Activated CD4-positive, alpha-beta T cell treated with anti-CD3 and anti-CD28 coated beads, Interleukin-2, amount 10 ng/mL, durations not matched to agents 7 days and 5 days (primary cell): Measurements from ENCODE around the gene PPP1CA. TPM values are rescaled to one million over a fixed set of nuclear protein-coding genes. Genes with fewer than 3 reads are reported as not detected.

ENCODE experiments used
- CTCF ChIA-PET: fragments of 350-600 bp; sonication (Branson Sonifier 250); formaldehyde crosslinking; loops from one replicate; lab custom pipeline; 2021; ENCODE audit warnings: antibody characterized with exemption; lab: Charles Lee
- POLR2A ChIA-PET: fragments of 350-600 bp; sonication (Branson Sonifier 250); formaldehyde crosslinking; loops from one replicate; lab custom pipeline; 2021; ENCODE audit warnings: antibody characterized with exemption; lab: Charles Lee
- DNase-seq: peaks from one replicate; pipeline ENCODE4 v3.0.0-alpha.2; 2020
- H3K27ac Mint-ChIP-seq: one replicate; pipeline ENCODE4 v1.8.0; 2021; ENCODE audit warnings: mild to moderate bottlenecking, moderate library complexity, mixed read lengths
- H3K27me3 Mint-ChIP-seq: one replicate; pipeline ENCODE4 v1.8.0; 2021; ENCODE audit warnings: mixed read lengths
- H3K36me3 Mint-ChIP-seq: one replicate; pipeline ENCODE4 v1.8.0; 2021; ENCODE audit warnings: low read depth, mixed read lengths
- H3K4me1 Mint-ChIP-seq: one replicate; pipeline ENCODE4 v1.8.0; 2021; ENCODE audit warnings: mixed read lengths
- H3K4me3 Mint-ChIP-seq: one replicate; pipeline ENCODE4 v1.8.0; 2021; ENCODE audit warnings: mild to moderate bottlenecking, moderate library complexity, mixed read lengths
- H3K9me3 Mint-ChIP-seq: one replicate; pipeline ENCODE4 v1.8.0; 2021; ENCODE audit warnings: mixed read lengths
- total RNA-seq, 2 experiments: library from RNA; stranded (reverse); gene quantifications; one replicate each; pipeline ENCODE4 v1.2.3, GENCODE V29; 2021

Gene PPP1CA
- total RNA-seq, 2 experiments from 2014 or later, result 301 to 331 TPM

DNA sequence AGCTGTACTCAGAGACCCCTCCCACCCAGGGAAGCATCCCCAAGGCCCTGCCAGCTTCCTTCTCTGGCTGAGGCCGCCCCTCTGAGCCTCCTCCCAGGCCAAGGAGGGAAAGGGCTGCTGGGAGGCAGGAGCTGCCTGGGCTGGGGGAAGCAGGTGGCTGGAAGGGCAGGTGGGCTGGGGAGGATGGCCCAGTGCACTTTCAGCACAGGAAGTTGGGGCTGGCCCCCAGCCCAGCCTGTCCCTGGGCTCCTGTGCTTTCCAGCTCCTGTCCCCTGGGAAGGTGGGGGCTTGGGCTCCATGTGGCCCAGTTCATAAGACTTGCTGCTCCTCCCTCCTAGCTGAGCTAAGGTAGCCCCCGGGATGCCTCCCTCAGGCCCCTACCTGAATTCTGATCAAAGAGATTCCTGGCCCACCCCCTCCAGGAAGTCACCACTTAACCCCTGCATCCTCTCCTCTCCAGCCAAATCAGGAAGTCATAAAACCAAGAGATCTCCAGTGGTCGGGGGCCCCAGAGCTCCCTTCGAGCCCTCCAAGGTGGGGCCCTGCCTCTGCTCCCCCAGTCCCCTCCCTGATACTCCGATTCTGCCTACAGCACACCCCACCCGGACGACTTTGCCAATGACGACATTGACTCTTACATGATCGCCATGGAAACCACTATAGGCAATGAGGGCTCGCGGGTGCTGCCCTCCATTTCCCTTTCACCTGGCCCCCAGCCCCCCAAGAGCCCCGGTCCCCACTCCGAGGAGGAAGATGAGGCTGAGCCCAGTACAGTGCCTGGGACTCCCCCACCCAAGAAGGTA is 4.9 kb downstream of the PPP1CA start:
- Mint-ChIP-seq H3K36me3 (peaks cover 52% of the 10 kb centered on the region), H3K4me3 (peak overlapping the region; percentile 24), H3K27me3 (no peaks in the 10 kb centered on the region), H3K27ac (peak overlapping the region; percentile 71), H3K4me1 (peaks cover 51% of the 10 kb centered on the region), H3K9me3 (no peaks in the 10 kb centered on the region)
- CTCF ChIA-PET, result interaction anchor here (0.8 to 38.4 kb wide), 5 partner anchors 8 to 79 kb away, joined by 3 to 841 read pairs (median 6); partner anchors contain the start of genes CLCF1 and POLD4
- POLR2A ChIA-PET, result interaction anchor here (0.6 to 0.7 kb wide), 2 partner anchors 44 to 532 kb away, joined by 3 to 5 read pairs; partner anchors contain the start of gene POLD4
- DNase-seq, result no peak

- ChIA-PET CTCF (interaction anchor here (0.8 to 38.4 kb wide), 4 partner anchors 9 to 79 kb away, joined by 3 to 841 read pairs (median 6); partner anchors contain the start of genes CLCF1 and POLD4), POLR2A (interaction anchor here (0.6 to 0.7 kb wide), 2 partner anchors 43 to 531 kb away, joined by 3 to 5 read pairs; partner anchors contain the start of gene POLD4)
- peaks cover 53% of the 10 kb centered on the region for H3K4me1 Mint-ChIP-seq
- H3K27ac Mint-ChIP-seq, result peak overlapping the region; percentile 71
- peak overlapping the region; percentile 10 for H3K4me3 Mint-ChIP-seq
- H3K9me3 Mint-ChIP-seq, result no peaks in the 10 kb centered on the region
- H3K36me3 Mint-ChIP-seq, result peaks cover 52% of the 10 kb centered on the region
- H3K27me3 Mint-ChIP-seq, result no peaks in the 10 kb centered on the region
- no peak for DNase-seq
These were observed 5.4 kb downstream of the PPP1CA start for GRCh38 chr11:67396259-67396581.

DNA sequence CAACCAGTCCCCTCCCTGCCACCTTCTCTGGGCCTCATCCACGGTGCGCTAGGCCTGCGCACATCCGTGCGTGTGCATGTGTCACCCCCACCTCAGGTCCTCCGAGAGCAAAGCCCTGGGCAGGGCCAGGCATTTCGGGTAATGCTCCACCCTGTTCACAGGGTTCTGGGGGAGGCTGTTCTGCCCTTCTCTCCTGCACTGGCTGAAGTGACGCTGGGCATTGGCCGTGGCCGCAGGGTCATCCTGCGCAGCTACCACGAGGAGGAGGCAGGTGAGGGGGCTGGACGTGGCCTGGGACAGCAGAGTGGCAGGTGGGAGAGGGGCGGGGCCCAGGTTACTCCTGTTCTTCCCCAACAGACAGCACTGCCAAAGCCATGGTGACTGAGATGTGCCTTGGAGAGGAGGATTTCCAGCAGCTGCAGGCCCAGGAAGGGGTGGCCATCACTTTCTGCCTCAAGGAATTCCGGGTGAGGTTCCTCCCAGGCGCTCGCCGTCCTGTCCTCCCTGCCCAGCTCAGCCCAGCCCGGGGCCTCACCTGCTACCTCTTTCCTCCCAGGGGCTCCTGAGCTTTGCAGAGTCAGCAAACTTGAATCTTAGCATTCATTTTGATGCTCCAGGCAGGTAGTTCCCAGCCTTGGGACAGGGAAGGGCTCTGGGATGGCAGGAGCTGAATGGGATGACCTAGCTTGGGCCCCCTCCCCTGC is 6.0 kb downstream of the PPP1CA start:
- no peak for DNase-seq
- Mint-ChIP-seq H3K9me3 (no peaks in the 10 kb centered on the region), H3K27me3 (no peaks in the 10 kb centered on the region), H3K4me3 (peak overlapping the region; percentile 10), H3K27ac (peak overlapping the region; percentile 71), H3K36me3 (peaks cover 49% of the 10 kb centered on the region), H3K4me1 (peaks cover 58% of the 10 kb centered on the region)
- POLR2A ChIA-PET, result no interaction called here
- CTCF ChIA-PET, result interaction anchor here (0.8 to 38.4 kb wide), 4 partner anchors 9 to 78 kb away, joined by 3 to 841 read pairs (median 6); partner anchors contain the start of genes CLCF1 and POLD4

- Mint-ChIP-seq H3K4me1 (peaks cover 55% of the 10 kb centered on the region), H3K36me3 (peaks cover 39% of the 10 kb centered on the region), H3K9me3 (no peaks in the 10 kb centered on the region), H3K4me3 (peak overlapping the region; percentile 91), H3K27me3 (no peaks in the 10 kb centered on the region), H3K27ac (no peak overlapping the region)
- ChIA-PET CTCF (interaction anchor here (1.1 to 38.4 kb wide), 6 partner anchors 7 to 180 kb away, joined by 3 to 841 read pairs (median 6); partner anchors contain the start of genes CLCF1, POLD4 and PPP1CA), POLR2A (no interaction called here)
- no peak for DNase-seq
These were observed 7.7 kb downstream of the PPP1CA start for GRCh38 chr11:67393990-67394389.

- H3K9me3 Mint-ChIP-seq, result no peaks in the 10 kb centered on the region
- ChIA-PET POLR2A (no interaction called here), CTCF (interaction anchor here (1.4 to 38.4 kb wide), 5 partner anchors 8 to 76 kb away, joined by 4 to 841 read pairs (median 6); partner anchors contain the start of genes CLCF1, POLD4 and PPP1CA)
- peaks cover 54% of the 10 kb centered on the region for H3K4me1 Mint-ChIP-seq
- DNase-seq, result no peak
- peak overlapping the region; percentile 91 for H3K4me3 Mint-ChIP-seq
- no peak overlapping the region for H3K27ac Mint-ChIP-seq
- peaks cover 37% of the 10 kb centered on the region for H3K36me3 Mint-ChIP-seq
- H3K27me3 Mint-ChIP-seq, result no peaks in the 10 kb centered on the region
These were observed 8.2 kb downstream of the PPP1CA start for GRCh38 chr11:67393437-67393836.

- Mint-ChIP-seq H3K36me3 (peaks cover 28% of the 10 kb centered on the region), H3K27ac (peak overlapping the region; percentile 63), H3K4me3 (peak overlapping the region; percentile 91), H3K4me1 (peaks cover 44% of the 10 kb centered on the region), H3K9me3 (no peaks in the 10 kb centered on the region), H3K27me3 (peaks cover 2% of the 10 kb centered on the region)
- ChIA-PET CTCF (interaction anchor here (0.9 to 38.4 kb wide), 10 partner anchors 9 to 115 kb away, joined by 3 to 841 read pairs (median 4); partner anchors contain the start of genes CDK2AP2, CLCF1, POLD4 and PPP1CA), POLR2A (interaction anchor here (0.5 to 1.6 kb wide), 4 partner anchors 9 to 46 kb away, joined by 3 to 6 read pairs (median 3); partner anchors contain the start of genes PPP1CA and RPS6KB2)
- no peak for DNase-seq
These were observed 9.4 kb downstream of the PPP1CA start for GRCh38 chr11:67392183-67392715.

- H3K36me3 Mint-ChIP-seq, result peaks cover 23% of the 10 kb centered on the region
- peak; percentile 94 for DNase-seq
- peak within 1 kb of the TSS; percentile 78 for H3K27ac Mint-ChIP-seq
- ChIA-PET POLR2A (interaction anchor here (0.8 to 1.6 kb wide), 3 partner anchors 10 to 47 kb away, joined by 3 to 6 read pairs (median 3); partner anchors contain the start of gene PPP1CA), CTCF (interaction anchor here (0.9 to 38.4 kb wide), 10 partner anchors 10 to 116 kb away, joined by 3 to 841 read pairs (median 4); partner anchors contain the start of genes CDK2AP2, CLCF1, POLD4 and PPP1CA)
- no peaks in the 10 kb centered on the region for H3K9me3 Mint-ChIP-seq
- H3K4me3 Mint-ChIP-seq, result peak within 1 kb of the TSS; percentile 91
- peaks cover 2% of the 10 kb centered on the region for H3K27me3 Mint-ChIP-seq
- peaks cover 38% of the 10 kb centered on the region for H3K4me1 Mint-ChIP-seq
These were observed 10.1 kb downstream of the PPP1CA start, which contains the start of gene RAD9A for GRCh38 chr11:67391304-67392182. TSS of gene RAD9A (plus strand) at chr11:67391986. CDS start at chr11:67392045, 59 bp downstream.

- H3K9me3 Mint-ChIP-seq, result no peaks in the 10 kb centered on the region
- peaks cover 2% of the 10 kb centered on the region for H3K27me3 Mint-ChIP-seq
- peaks cover 19% of the 10 kb centered on the region for H3K36me3 Mint-ChIP-seq
- H3K27ac Mint-ChIP-seq, result peak overlapping the region; percentile 78
- H3K4me1 Mint-ChIP-seq, result peaks cover 34% of the 10 kb centered on the region
- DNase-seq, result no peak
- H3K4me3 Mint-ChIP-seq, result peak overlapping the region; percentile 91
- POLR2A ChIA-PET, result no interaction called here
- CTCF ChIA-PET, result interaction anchor here (0.6 to 38.4 kb wide), 6 partner anchors 10 to 167 kb away, joined by 3 to 841 read pairs (median 18); partner anchors contain the start of genes CLCF1, POLD4 and PPP1CA
These were observed 10.7 kb downstream of the PPP1CA start for GRCh38 chr11:67390947-67391303.

DNA sequence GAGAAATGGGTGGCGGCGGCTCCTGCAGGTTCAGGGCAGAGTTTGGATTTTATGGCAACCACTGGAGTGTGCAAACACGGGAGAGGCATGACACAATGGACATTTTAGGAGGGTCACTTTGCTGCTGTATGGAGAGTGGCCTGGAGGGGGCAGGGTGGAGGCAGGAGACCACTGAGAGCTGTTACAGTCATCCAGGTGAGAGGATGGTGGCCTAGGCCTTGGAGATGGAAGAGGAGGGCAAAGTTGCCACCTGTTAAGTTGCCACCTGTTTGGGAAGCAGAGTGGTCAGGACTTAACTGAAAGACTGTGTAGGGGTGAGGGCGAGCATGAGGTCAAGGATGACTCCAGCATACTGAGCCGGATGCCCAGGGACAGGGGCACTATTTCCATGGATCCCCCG is 12.2 kb downstream of the PPP1CA start:
- Mint-ChIP-seq H3K36me3 (peaks cover 11% of the 10 kb centered on the region), H3K4me3 (peak overlapping the region; percentile 62), H3K27ac (peak overlapping the region; percentile 48), H3K4me1 (peaks cover 34% of the 10 kb centered on the region), H3K27me3 (peaks cover 10% of the 10 kb centered on the region), H3K9me3 (no peaks in the 10 kb centered on the region)
- ChIA-PET CTCF (interaction anchor here (0.6 to 38.4 kb wide), 5 partner anchors 8 to 97 kb away, joined by 4 to 841 read pairs (median 6); partner anchors contain the start of genes CLCF1, POLD4 and PPP1CA), POLR2A (no interaction called here)
- DNase-seq, result peak; percentile 62

- no peak for DNase-seq
- H3K36me3 Mint-ChIP-seq, result peaks cover 4% of the 10 kb centered on the region
- ChIA-PET CTCF (interaction anchor here (0.9 to 38.4 kb wide), 4 partner anchors 14 to 81 kb away, joined by 3 to 841 read pairs (median 10); partner anchors contain the start of genes CLCF1, POLD4, PPP1CA and TMEM134), POLR2A (interaction anchor here (0.7 kb wide), 1 partner anchor 35 kb away, joined by 4 read pairs; no protein-coding TSS in a partner anchor)
- H3K27me3 Mint-ChIP-seq, result peaks cover 13% of the 10 kb centered on the region
- H3K27ac Mint-ChIP-seq, result no peak overlapping the region
- H3K9me3 Mint-ChIP-seq, result no peaks in the 10 kb centered on the region
- H3K4me3 Mint-ChIP-seq, result no peak overlapping the region
- peaks cover 20% of the 10 kb centered on the region for H3K4me1 Mint-ChIP-seq
These were observed 14.1 kb downstream of the PPP1CA start for GRCh38 chr11:67387518-67387917.

- CTCF ChIA-PET, result interaction anchor here (0.9 to 38.4 kb wide), 6 partner anchors 11 to 306 kb away, joined by 3 to 841 read pairs (median 4); partner anchors contain the start of genes CLCF1, POLD4, PPP1CA and TMEM134
- POLR2A ChIA-PET, result interaction anchor here (0.7 kb wide), 1 partner anchor 34 kb away, joined by 4 read pairs; no protein-coding TSS in a partner anchor
- Mint-ChIP-seq H3K36me3 (no peaks in the 10 kb centered on the region), H3K9me3 (no peaks in the 10 kb centered on the region), H3K4me3 (no peak overlapping the region), H3K4me1 (peaks cover 20% of the 10 kb centered on the region), H3K27ac (no peak overlapping the region), H3K27me3 (peaks cover 14% of the 10 kb centered on the region)
- DNase-seq, result no peak
These were observed 14.6 kb downstream of the PPP1CA start for GRCh38 chr11:67387069-67387468.
